OCI-LY7 (cell line): ENCODE measurements around the gene CREB1.

Experiments used
- EZH2phosphoT487 ChIP-seq: fragments of 200-600 bp; sonication (generic); IDR thresholded peaks from 2 replicates; pipeline ENCODE4 v1.6.1; 2018; ENCODE audit warnings: low read depth, borderline replicate concordance, mild to moderate bottlenecking, mixed run types, antibody characterized with exemption, low read length, moderate library complexity, mixed read lengths
- TF ChIP-seq, protein P1 (sequence below): fragments of 200-600 bp; sonication (generic); conservative IDR thresholded peaks from 2 replicates; pipeline ENCODE4 v1.5.1; 2014; ENCODE audit warnings: mild to moderate bottlenecking, antibody characterized with exemption, low read length, moderate library complexity, mixed read lengths

- TF ChIP-seq EZH2phosphoT487, result no peak
- TF ChIP-seq, protein P1, sequence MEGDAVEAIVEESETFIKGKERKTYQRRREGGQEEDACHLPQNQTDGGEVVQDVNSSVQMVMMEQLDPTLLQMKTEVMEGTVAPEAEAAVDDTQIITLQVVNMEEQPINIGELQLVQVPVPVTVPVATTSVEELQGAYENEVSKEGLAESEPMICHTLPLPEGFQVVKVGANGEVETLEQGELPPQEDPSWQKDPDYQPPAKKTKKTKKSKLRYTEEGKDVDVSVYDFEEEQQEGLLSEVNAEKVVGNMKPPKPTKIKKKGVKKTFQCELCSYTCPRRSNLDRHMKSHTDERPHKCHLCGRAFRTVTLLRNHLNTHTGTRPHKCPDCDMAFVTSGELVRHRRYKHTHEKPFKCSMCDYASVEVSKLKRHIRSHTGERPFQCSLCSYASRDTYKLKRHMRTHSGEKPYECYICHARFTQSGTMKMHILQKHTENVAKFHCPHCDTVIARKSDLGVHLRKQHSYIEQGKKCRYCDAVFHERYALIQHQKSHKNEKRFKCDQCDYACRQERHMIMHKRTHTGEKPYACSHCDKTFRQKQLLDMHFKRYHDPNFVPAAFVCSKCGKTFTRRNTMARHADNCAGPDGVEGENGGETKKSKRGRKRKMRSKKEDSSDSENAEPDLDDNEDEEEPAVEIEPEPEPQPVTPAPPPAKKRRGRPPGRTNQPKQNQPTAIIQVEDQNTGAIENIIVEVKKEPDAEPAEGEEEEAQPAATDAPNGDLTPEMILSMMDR, result no peak
These were observed 31.3 kb upstream of the CREB1 start for GRCh38 chr2:207498427-207498826.
